Esophagus squamous epithelium (tissue), 5 donors: ENCODE data around the gene PRELID3B. TPM values are rescaled to one million over a fixed set of nuclear protein-coding genes. Genes with fewer than 3 reads are reported as not detected.
"Not testable (repeated sequence)": the region's sequence is repeated elsewhere in the genome, so short reads cannot be mapped to it uniquely, and the experiment has no call there.

Experiments
- DNase-seq: peaks from one replicate; lab custom pipeline; 2025; lab: John Stamatoyannopoulos, UW
- H3K27ac ChIP-seq, 4 donors: fragments of 200-600 bp; sonication (generic); one replicate each; pipeline ENCODE4 v1.5.1; 2016 to 2019; ENCODE audit warnings: mild to moderate bottlenecking in 1 of 4
- H3K27me3 ChIP-seq, 4 donors: fragments of 200-600 bp; sonication (generic); 1 replicate in 3 of 4; 2 replicates in 1 of 4; pipeline versions ENCODE4 v1.5.1 to v1.6.0; 2017 to 2021; ENCODE audit warnings: antibody characterized with exemption in 1 of 4
- H3K36me3 ChIP-seq, 3 donors: fragments of 200-600 bp; sonication (generic); one replicate each; pipeline ENCODE4 v1.5.1; 2016 to 2019
- H3K4me1 ChIP-seq, 3 donors: fragments of 200-600 bp; sonication (generic); one replicate each; pipeline ENCODE4 v1.5.1; 2017 to 2019
- H3K4me3 ChIP-seq, 4 donors: fragments of 200-600 bp; sonication (generic); 1 replicate in 3 of 4; 2 replicates in 1 of 4; pipeline ENCODE4 v1.5.1; 2016 to 2019; ENCODE audit warnings: mild to moderate bottlenecking in 2 of 4, moderate library complexity in 1 of 4
- H3K9me3 ChIP-seq, 3 donors: fragments of 200-600 bp; sonication (generic); one replicate each; pipeline ENCODE4 v1.5.1; 2016 to 2019
- POLR2A ChIP-seq, 4 donors: fragments of 450-650 bp; IDR thresholded peaks; one replicate each; pipeline ENCODE4 v1.6.1; 2017; ENCODE audit warnings: antibody characterized with exemption in 4 of 4, mild to moderate bottlenecking in 4 of 4, moderate library complexity in 3 of 4
- WGBS, 2 donors: methylation state at CpG; one replicate each; pipeline ENCODE4 v1.1.5; 2018; 5-methylcytosine and 5-hydroxymethylcytosine counted together
- intact Hi-C: fragments of 100-400 bp; cut with DNase I; formaldehyde crosslinking; loops from one replicate; pipeline ENCODE4 v1.15.0; 2022
- total RNA-seq, 4 donors: library from RNA; depleted of rRNA; stranded (reverse); fragments of >200 nt; gene quantifications; one replicate each; pipeline ENCODE4 v1.1.0, GENCODE V29; 2016
- TF ChIP-seq, protein P1 (sequence below), 6 experiments: fragments of 450-650 bp in 4 of 6; fragments of 200-600 bp in 2 of 6; sonication (generic) in 2 of 6; IDR thresholded peaks; one replicate each; pipeline ENCODE4 v1.5.1; 2016 to 2019; ENCODE audit warnings: antibody characterized with exemption in 6 of 6, mild to moderate bottlenecking in 4 of 6, moderate library complexity in 4 of 6
- donor health status: DM: yes; HTN: yes; CAD: no.

Gene PRELID3B
- total RNA-seq, 4 donors from 2014 or later: 44.7 to 73.1 (median 68.5) TPM

DNA sequence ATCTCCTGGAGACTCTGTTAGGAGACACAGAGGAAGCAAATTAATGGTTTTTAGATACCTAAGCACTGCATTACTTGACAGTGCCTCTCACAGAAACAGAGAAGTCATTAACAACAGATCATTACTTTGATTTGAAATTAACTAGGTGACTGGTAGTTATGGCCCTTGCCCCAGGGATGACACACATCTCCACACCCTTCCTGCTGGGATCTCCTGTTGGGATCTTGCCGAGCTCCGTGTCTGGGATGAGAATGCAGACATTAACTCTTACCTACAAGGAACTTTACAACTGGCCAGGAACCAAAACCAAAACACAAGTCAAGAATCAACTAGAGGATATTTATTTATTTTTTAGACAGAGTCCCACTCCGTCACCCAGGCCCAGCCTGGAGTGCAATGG lies 2.2 kb upstream of the PRELID3B start:
- 83 to 90% methylated on average over 2 to 3 of the region's 3 CpGs for WGBS, 2 donors
- Histone ChIP-seq H3K27me3 (peaks cover 0 to 4% (median 0%) of the 10 kb centered on the region in 4 donors), H3K9me3 (no peaks in the 10 kb centered on the region), H3K36me3 (no peaks in the 10 kb centered on the region), H3K4me3 (no peak overlapping the region), H3K27ac (no peak overlapping the region), H3K4me1 (peaks cover 12 to 39% (median 20%) of the 10 kb centered on the region in 3 donors)
- intact Hi-C loops: no loop called here
- TF ChIP-seq, protein P1, sequence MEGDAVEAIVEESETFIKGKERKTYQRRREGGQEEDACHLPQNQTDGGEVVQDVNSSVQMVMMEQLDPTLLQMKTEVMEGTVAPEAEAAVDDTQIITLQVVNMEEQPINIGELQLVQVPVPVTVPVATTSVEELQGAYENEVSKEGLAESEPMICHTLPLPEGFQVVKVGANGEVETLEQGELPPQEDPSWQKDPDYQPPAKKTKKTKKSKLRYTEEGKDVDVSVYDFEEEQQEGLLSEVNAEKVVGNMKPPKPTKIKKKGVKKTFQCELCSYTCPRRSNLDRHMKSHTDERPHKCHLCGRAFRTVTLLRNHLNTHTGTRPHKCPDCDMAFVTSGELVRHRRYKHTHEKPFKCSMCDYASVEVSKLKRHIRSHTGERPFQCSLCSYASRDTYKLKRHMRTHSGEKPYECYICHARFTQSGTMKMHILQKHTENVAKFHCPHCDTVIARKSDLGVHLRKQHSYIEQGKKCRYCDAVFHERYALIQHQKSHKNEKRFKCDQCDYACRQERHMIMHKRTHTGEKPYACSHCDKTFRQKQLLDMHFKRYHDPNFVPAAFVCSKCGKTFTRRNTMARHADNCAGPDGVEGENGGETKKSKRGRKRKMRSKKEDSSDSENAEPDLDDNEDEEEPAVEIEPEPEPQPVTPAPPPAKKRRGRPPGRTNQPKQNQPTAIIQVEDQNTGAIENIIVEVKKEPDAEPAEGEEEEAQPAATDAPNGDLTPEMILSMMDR (IDR thresholded peaks at IDR 0.05): no peak
- no peak for TF ChIP-seq POLR2A (IDR thresholded peaks at IDR 0.05)
- no peak for DNase-seq

- intact Hi-C loops: no loop called here
- no peaks in the 10 kb centered on the region for H3K27me3 ChIP-seq
- 84 to 85% methylated on average over 3 of the region's 3 CpGs for WGBS, 2 donors
- no peaks in the 10 kb centered on the region for H3K36me3 ChIP-seq
- H3K9me3 ChIP-seq: no peaks in the 10 kb centered on the region
- peaks cover 12 to 44% (median 20%) of the 10 kb centered on the region in 3 donors for H3K4me1 ChIP-seq
- no peak for DNase-seq
- no peak overlapping the region for H3K4me3 ChIP-seq
- H3K27ac ChIP-seq: peak overlapping the region in 2 of 4 donors; percentile 80 to 92
- no peak for TF ChIP-seq POLR2A (IDR thresholded peaks at IDR 0.05)
- TF ChIP-seq, protein P1 (IDR thresholded peaks at IDR 0.05): no peak
These were observed 1.7 kb upstream of the PRELID3B start for GRCh38 chr20:59044295-59044694.

DNA sequence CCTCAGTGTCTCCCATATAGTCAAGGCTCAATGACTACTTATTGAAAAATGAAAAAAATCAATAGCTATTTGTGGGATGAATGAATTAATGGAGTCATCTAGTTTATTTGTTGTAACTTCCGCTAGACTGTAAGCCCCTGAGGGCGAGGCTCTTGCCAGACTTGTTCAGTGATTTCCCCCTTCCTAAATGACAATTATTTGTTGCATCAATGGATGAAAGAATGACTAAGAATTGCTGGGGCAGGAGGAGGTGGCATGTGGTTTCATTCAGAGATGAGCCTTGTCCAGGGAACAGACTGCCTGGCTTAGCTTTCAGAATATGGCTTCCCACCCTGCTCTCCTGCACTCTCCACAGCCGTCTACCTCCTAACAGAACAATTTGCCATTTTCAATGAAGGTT lies 1.1 kb upstream of the PRELID3B start:
- intact Hi-C loops: no loop called here
- no peak overlapping the region for H3K4me3 ChIP-seq
- H3K4me1 ChIP-seq: peaks cover 12 to 50% (median 20%) of the 10 kb centered on the region in 3 donors
- no peaks in the 10 kb centered on the region for H3K27me3 ChIP-seq
- H3K9me3 ChIP-seq: no peaks in the 10 kb centered on the region
- no peaks in the 10 kb centered on the region for H3K36me3 ChIP-seq
- TF ChIP-seq, protein P1 (IDR thresholded peaks at IDR 0.05): no peak
- TF ChIP-seq POLR2A (IDR thresholded peaks at IDR 0.05): no peak
- H3K27ac ChIP-seq: peak overlapping the region; percentile 80 to 92 (median 84)
- no peak for DNase-seq
- 25 to 44% methylated on average over 3 of the region's 3 CpGs for WGBS, 2 donors

DNA sequence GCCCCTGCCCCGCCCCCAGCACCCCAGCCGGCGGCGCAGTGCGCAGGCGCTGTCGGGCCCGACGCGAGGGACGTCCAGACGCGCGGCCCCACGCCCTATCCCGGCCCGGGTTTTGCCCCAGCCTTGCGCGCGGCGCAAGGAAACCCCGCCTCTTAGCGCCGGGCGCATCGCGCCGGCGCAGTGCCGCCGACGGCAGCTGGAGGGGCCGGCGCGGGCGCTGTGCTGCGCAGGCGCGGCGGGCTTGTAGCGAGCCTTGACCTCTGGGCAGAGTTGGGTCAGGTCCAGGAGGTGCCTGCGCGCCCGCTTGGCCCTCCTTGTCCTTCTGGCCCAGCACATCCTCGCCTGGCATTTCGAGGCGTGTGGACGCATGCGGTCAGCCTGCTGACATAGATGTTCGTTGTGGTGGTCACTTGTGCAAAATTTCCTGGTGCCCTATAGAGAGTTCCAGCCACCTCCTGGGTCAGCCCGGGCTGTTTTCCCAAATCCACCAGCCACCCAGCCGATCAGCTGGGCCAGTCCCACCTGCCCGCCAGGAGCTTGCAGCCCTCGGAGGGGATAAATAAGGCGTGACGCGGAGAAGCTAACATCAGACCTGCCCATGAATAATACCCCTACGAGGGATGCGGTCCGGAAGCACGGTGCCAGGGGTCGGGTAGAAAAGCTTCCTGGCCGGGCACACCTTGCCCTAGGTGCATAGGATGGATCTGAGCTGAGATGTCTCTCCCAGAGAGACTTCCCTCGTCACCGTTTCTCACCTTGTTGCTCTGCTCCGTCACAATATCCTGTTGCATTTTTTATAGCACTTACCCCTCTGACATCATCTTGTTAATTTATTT lies 428 bp upstream of the PRELID3B start:
- Histone ChIP-seq H3K9me3 (no peaks in the 10 kb centered on the region), H3K4me1 (peaks cover 12 to 50% (median 20%) of the 10 kb centered on the region in 3 donors), H3K27me3 (no peaks in the 10 kb centered on the region), H3K36me3 (peaks cover 0 to 4% (median under 1%) of the 10 kb centered on the region in 3 donors), H3K4me3 (peak overlapping the region; percentile 68 to 91 (median 72)), H3K27ac (peak overlapping the region; percentile 81 to 94 (median 90))
- 25 to 34% methylated on average over 15 to 33 of the region's 66 CpGs for WGBS, 2 donors
- TF ChIP-seq, protein P1 (IDR thresholded peaks at IDR 0.05): peak in 3 of 6 experiments; percentile 29 to 43 (median 41)
- peak in 1 of 4 donors; percentile 42 for TF ChIP-seq POLR2A (IDR thresholded peaks at IDR 0.05)
- intact Hi-C loops: no loop called here
- DNase-seq: peak; percentile 64

- H3K9me3 ChIP-seq, H3K27me3 ChIP-seq, DNase-seq, intact Hi-C loops: not testable (repeated sequence)
- Histone ChIP-seq H3K4me1 (peaks cover 12 to 50% (median 20%) of the 10 kb centered on the region in 3 donors), H3K4me3 (peak overlapping the region; percentile 68 to 91 (median 72)), H3K27ac (peak overlapping the region in 3 of 4 donors; percentile 88 to 94 (median 92)), H3K36me3 (peaks cover 0 to 19% (median 14%) of the 10 kb centered on the region in 3 donors)
- WGBS, 2 donors: 66 to 83% methylated on average over 14 to 16 of the region's 16 CpGs
These were observed 1.1 kb downstream of the PRELID3B start for GRCh38 chr20:59041487-59041886.
